Stomach (tissue), 9 donors: Measurements from ENCODE around the gene MAPRE2. TPM values are rescaled to one million over a fixed set of nuclear protein-coding genes. Genes with fewer than 3 reads are reported as not detected.

Experiments used
- DNase-seq, 2 donors: peaks; one replicate each; pipeline versions ENCODE4 v3.0.0 to v3.0.0-alpha.2; 2013 to 2019
- H3K27ac ChIP-seq, 5 donors: fragments of 200-600 bp in 4 of 5; sonication (generic) in 4 of 5; one replicate each; pipeline ENCODE4 v1.5.1; 2013 to 2019; ENCODE audit warnings: mild to moderate bottlenecking in 1 of 5, moderate library complexity in 1 of 5
- H3K27me3 ChIP-seq, 3 donors: fragments of 200-600 bp; sonication (generic); one replicate each; pipeline ENCODE4 v1.5.1; 2017 to 2019; ENCODE audit warnings: mixed run types in 1 of 3
- H3K36me3 ChIP-seq, 4 donors: fragments of 200-600 bp; sonication (generic); 1 replicate in 3 of 4; 2 replicates in 1 of 4; pipeline ENCODE4 v1.5.1; 2016 to 2019
- H3K4me1 ChIP-seq, 4 donors: fragments of 200-600 bp; sonication (generic); one replicate each; pipeline ENCODE4 v1.5.1; 2016 to 2019
- H3K4me3 ChIP-seq, 4 donors: fragments of 200-600 bp; sonication (generic) in 3 of 4; one replicate each; pipeline ENCODE4 v1.5.1; 2016 to 2019; ENCODE audit warnings: mild to moderate bottlenecking in 1 of 4
- H3K9me3 ChIP-seq, 4 donors: fragments of 200-600 bp; sonication (generic); one replicate each; pipeline ENCODE4 v1.5.1; 2016 to 2019
- EP300 ChIP-seq: sonication (generic); formaldehyde crosslinking; IDR thresholded peaks from one replicate; pipeline ENCODE4 v1.6.1; 2017; ENCODE audit warnings: antibody characterized with exemption
- POLR2A ChIP-seq, 4 donors: fragments of 450-650 bp; IDR thresholded peaks; one replicate each; pipeline ENCODE4 v1.6.1; 2016; ENCODE audit warnings: antibody characterized with exemption in 4 of 4, control low read depth in 2 of 4, mild to moderate bottlenecking in 1 of 4, moderate library complexity in 1 of 4
- POLR2AphosphoS5 ChIP-seq, 3 donors: sonication (generic); formaldehyde crosslinking; IDR thresholded peaks; one replicate each; pipeline ENCODE4 v1.6.1; 2016; ENCODE audit warnings: antibody characterized with exemption in 3 of 3
- WGBS, 5 donors: extraction: QIAGEN DNeasy Blood & Tissue Kit in 3 of 5; methylation state at CpG; one replicate each; pipeline versions ENCODE4 v1.1.5 to v1.1.7; 2013 to 2018; 5-methylcytosine and 5-hydroxymethylcytosine counted together
- intact Hi-C: fragments of 100-400 bp; cut with DNase I; formaldehyde crosslinking; loops from one replicate; pipeline ENCODE4 v1.15.1; 2023; ENCODE audit warnings: low total_unique reads
- polyA plus RNA-seq, 3 donors: library from polyadenylated mRNA; stranded (reverse); fragments of 200-250 nt; gene quantifications; one replicate each; pipeline ENCODE4 v1.2.3, GENCODE V29; 2013
- total RNA-seq, 5 donors: library from RNA; depleted of rRNA; stranded (reverse); fragments of >200 nt; gene quantifications; one replicate each; pipeline versions ENCODE4 v1.1.0 to v1.2.3, GENCODE V29; 2014 to 2016
- TF ChIP-seq, protein P1 (sequence below), 7 experiments: fragments of 450-650 bp in 4 of 7; fragments of 200-600 bp in 3 of 7; sonication (generic) in 3 of 7; IDR thresholded peaks; one replicate each; pipeline ENCODE4 v1.5.1; 2016 to 2019; ENCODE audit warnings: antibody characterized with exemption in 7 of 7, control low read depth in 2 of 7, mild to moderate bottlenecking in 1 of 7
- donor health status: healthy with polysubstance abuse.
- donor health status: Bipolar disorder and iron deficiency.
- donor health status: healthy.

The MAPRE2 gene
- total and polyA plus RNA-seq, 8 donors = 7.4 to 258 (median 24.2) TPM

DNA sequence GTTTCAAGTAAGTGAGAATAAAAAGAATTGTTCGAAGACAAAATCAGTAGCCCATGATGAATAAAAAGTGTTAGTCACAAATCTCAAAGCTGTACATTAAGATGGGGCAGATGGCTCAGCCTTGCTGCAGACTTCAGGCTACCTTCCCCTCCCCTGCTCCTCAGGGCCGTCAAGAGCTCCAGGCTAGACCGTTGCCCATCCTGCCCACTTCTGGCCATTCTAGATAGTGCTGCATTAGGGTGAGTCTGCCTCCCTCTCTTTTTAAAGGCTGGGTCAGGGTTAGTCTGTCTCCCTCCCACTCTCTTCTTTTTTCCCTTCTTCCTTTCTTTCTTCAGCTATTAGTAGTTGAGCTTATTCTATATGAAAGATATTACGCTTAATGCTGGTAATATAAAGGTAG, 86.0 kb downstream of the MAPRE2 start:
- Histone ChIP-seq H3K4me1 (peaks cover 0 to 5% (median 0%) of the 10 kb centered on the region in 4 donors), H3K4me3 (no peak overlapping the region), H3K27ac (no peak overlapping the region), H3K9me3 (no peaks in the 10 kb centered on the region), H3K27me3 (no peaks in the 10 kb centered on the region), H3K36me3 (peaks cover 0 to 54% (median 53%) of the 10 kb centered on the region in 4 donors)
- 74 to 81% (median 79%) methylated on average over 4 of the region's 4 CpGs for WGBS, 5 donors
- TF ChIP-seq EP300 (no peak), POLR2A (IDR thresholded peaks at IDR 0.05) (no peak), POLR2AphosphoS5 (IDR thresholded peaks at IDR 0.05) (no peak)
- TF ChIP-seq, protein P1, sequence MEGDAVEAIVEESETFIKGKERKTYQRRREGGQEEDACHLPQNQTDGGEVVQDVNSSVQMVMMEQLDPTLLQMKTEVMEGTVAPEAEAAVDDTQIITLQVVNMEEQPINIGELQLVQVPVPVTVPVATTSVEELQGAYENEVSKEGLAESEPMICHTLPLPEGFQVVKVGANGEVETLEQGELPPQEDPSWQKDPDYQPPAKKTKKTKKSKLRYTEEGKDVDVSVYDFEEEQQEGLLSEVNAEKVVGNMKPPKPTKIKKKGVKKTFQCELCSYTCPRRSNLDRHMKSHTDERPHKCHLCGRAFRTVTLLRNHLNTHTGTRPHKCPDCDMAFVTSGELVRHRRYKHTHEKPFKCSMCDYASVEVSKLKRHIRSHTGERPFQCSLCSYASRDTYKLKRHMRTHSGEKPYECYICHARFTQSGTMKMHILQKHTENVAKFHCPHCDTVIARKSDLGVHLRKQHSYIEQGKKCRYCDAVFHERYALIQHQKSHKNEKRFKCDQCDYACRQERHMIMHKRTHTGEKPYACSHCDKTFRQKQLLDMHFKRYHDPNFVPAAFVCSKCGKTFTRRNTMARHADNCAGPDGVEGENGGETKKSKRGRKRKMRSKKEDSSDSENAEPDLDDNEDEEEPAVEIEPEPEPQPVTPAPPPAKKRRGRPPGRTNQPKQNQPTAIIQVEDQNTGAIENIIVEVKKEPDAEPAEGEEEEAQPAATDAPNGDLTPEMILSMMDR (IDR thresholded peaks at IDR 0.05) = no peak
- intact Hi-C loops = no loop called here
- DNase-seq = no peak

DNA sequence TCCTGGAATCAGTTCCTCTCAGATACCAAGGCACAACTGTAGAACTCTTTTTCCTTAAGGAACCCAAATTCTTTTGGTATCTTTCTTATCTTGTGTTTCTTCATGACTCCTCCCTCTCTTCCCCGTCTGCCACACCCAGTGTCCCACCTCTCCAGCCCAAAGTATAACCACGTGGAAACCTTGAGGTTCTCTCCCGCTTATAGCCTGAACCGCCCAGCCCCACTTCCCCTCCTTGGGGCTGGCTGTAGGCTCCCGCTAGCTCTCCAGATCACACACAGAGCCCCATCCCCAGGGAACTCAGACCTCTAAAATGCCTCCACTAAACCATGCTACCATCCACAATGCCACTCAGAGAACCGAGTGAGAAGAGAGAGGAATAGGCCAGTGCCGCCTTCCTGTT, 87.5 kb downstream of the MAPRE2 start:
- no peaks in the 10 kb centered on the region for H3K9me3 ChIP-seq

DNA sequence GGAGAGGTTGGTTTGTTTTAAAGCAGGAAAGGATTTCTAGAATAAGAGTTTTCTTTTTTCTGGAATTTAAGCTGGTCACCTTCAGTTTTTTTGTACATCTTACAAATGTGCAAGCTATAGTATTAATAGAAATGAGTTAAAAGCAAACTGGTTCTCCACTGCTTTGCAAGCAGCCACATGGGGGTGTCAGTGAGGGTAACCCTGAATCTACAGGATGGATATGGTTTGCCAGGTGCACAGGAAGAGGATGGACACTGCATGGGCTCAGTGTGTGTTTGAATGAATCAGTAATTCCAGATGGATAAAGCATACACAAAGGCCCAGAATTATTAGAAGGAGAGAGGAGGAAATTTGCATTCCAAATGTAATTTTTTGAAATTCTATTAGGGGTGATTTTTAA, 89.0 kb downstream of the MAPRE2 start:
- TF ChIP-seq POLR2AphosphoS5 (IDR thresholded peaks at IDR 0.05) (no peak), EP300 (no peak), POLR2A (IDR thresholded peaks at IDR 0.05) (no peak)
- TF ChIP-seq, protein P1 (IDR thresholded peaks at IDR 0.05) = no peak
- Histone ChIP-seq H3K4me1 (no peaks in the 10 kb centered on the region), H3K36me3 (peaks cover 0 to 84% (median 83%) of the 10 kb centered on the region in 4 donors), H3K4me3 (no peak overlapping the region), H3K27me3 (no peaks in the 10 kb centered on the region), H3K27ac (no peak overlapping the region), H3K9me3 (no peaks in the 10 kb centered on the region)
- intact Hi-C loops = no loop called here
- no peak for DNase-seq

More for the DNA sequence above, 87.5 kb downstream of the MAPRE2 start:
- no peak for DNase-seq
- intact Hi-C loops = no loop called here
- Histone ChIP-seq H3K4me3 (no peak overlapping the region), H3K36me3 (peaks cover 0 to 68% (median 67%) of the 10 kb centered on the region in 4 donors), H3K27ac (no peak overlapping the region), H3K27me3 (no peaks in the 10 kb centered on the region), H3K4me1 (no peaks in the 10 kb centered on the region)
- 80 to 88% (median 85%) methylated on average over 7 of the region's 7 CpGs for WGBS, 5 donors
- TF ChIP-seq EP300 = no peak
- TF ChIP-seq, protein P1 (IDR thresholded peaks at IDR 0.05) = no peak
- TF ChIP-seq POLR2A (IDR thresholded peaks at IDR 0.05) = no peak
- TF ChIP-seq POLR2AphosphoS5 (IDR thresholded peaks at IDR 0.05) = no peak

DNA sequence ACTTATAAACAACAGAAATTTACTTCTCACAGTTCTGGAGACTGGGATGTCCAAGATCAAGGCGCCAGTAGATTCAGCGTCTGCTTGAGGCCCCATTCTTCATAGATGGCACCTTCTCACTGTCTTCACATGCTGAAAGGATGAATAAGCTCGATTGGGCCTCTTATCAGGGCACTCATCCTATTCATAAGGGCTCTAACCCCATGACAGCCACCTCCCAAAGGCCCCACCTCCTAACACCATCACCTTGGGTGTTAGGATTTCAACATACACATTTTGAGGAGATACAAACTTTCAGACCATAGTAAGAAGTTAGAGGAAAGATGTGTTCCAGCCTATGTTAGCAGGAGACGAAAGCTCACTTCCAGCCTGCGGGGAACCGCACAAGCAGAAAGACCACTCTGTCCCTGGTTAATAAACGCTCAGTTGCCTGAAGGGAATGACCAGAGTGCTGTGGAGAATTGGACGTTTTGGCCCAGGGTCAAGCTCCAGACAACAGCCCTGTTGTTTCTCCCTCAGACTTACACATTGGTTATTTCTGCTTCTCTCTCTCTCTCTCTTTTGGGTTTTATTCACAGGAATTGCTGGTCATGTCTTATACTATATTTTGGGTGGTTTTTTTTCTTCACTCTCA, 90.3 kb downstream of the MAPRE2 start:
- intact Hi-C loops = no loop called here
- Histone ChIP-seq H3K4me3 (no peak overlapping the region), H3K36me3 (peaks cover 6 to 97% (median 95%) of the 10 kb centered on the region in 4 donors), H3K27ac (no peak overlapping the region), H3K9me3 (no peaks in the 10 kb centered on the region), H3K27me3 (no peaks in the 10 kb centered on the region), H3K4me1 (no peaks in the 10 kb centered on the region)
- peak in 1 of 2 donors; percentile 56 for DNase-seq
- TF ChIP-seq POLR2A (IDR thresholded peaks at IDR 0.05) (no peak), POLR2AphosphoS5 (IDR thresholded peaks at IDR 0.05) (no peak), EP300 (no peak)
- TF ChIP-seq, protein P1 (IDR thresholded peaks at IDR 0.05) = no peak
- WGBS, 5 donors = 80 to 87% (median 84%) methylated on average over 8 of the region's 8 CpGs
